VCaP (cell line): ENCODE data around the gene CD300A.

ENCODE experiments used
- H3K27ac ChIP-seq: fragments of 450-650 bp; 2 replicates; pipeline ENCODE4 v1.5.1; 2017
- CTCF ChIP-seq: fragments of 450-650 bp; conservative IDR thresholded peaks from 2 replicates; pipeline ENCODE4 v1.5.1; 2017; ENCODE audit warnings: mild to moderate bottlenecking, moderate library complexity

Gene CD300A

GRCh38 chr17:74529243-74529642 lies 62.8 kb downstream of the CD300A start:
- no peak overlapping the region for H3K27ac ChIP-seq
- TF ChIP-seq CTCF = no peak

- no peak overlapping the region for H3K27ac ChIP-seq
- TF ChIP-seq CTCF = no peak
Measured at GRCh38 chr17:74530831-74531150, 64.4 kb downstream of the CD300A start.

GRCh38 chr17:74531231-74531761 lies 64.9 kb downstream of the CD300A start, which contains the start of gene CD300LB:
CD300LB (minus strand) TSS chr17:74531475; CDS start chr17:74531350, 125 bp downstream.
- H3K27ac ChIP-seq = no peak within 1 kb of the TSS
- no peak for TF ChIP-seq CTCF

- no peak for TF ChIP-seq CTCF
- no peak overlapping the region for H3K27ac ChIP-seq
Measured at GRCh38 chr17:74532115-74532514, 65.7 kb downstream of the CD300A start.
